Measurements from ENCODE around the gene IRF8.

- no peak for TF ChIP-seq CTCF (IDR thresholded peaks at IDR 0.05)
- no peak for TF ChIP-seq POLR2AphosphoS5 (IDR thresholded peaks at IDR 0.05)
Measured at GRCh38 chr16:85946541-85947124, 47.7 kb downstream of the IRF8 start.

Measured in sigmoid colon (tissue), 4 donors.